GM21825 (cell line): ENCODE results near the gene CCDC197.

Source experiments
- ATAC-seq: cut with Tn5 transposase; IDR thresholded peaks from one replicate; pipeline ENCODE4 v1.9.1; 2021; ENCODE audit warnings: mild to moderate bottlenecking, moderate library complexity; ENCODE audit not compliant: unreplicated experiment

The CCDC197 gene

DNA sequence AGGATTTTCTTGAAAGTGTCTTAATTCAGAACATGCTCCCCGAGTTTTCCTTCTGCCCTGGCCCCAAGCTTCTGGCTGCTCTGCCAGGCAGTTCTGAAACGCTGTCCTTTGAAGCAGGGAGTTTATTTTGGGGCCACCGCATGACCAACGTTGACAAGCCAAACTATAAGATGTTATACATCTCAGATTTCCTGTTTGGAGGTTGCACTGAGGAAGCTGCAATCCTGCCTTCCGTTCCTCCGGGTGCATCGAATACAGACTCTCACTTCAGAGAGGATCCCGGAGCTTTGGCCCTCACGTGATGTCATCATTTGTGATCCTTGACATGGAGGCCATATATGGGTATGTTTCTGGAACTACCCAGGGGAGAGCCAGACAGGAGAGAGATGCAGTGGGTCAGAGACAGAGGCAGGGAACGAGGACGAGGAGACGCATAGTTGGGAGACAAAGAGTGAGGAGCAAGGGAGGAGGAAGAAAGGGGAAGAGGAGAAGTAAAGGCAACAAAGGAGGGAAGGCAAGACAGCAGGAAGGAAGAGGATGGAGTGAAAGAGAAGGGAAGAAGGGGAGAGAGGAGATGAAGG is 20.5 kb upstream of the CCDC197 start, which contains the start of gene ASB2:
Gene ASB2 (minus strand): TSS at position 94 of the 581 bp plus-strand sequence. CDS start 12,031 bp downstream, outside the sequence.
- ATAC-seq: peak; percentile 7

DNA sequence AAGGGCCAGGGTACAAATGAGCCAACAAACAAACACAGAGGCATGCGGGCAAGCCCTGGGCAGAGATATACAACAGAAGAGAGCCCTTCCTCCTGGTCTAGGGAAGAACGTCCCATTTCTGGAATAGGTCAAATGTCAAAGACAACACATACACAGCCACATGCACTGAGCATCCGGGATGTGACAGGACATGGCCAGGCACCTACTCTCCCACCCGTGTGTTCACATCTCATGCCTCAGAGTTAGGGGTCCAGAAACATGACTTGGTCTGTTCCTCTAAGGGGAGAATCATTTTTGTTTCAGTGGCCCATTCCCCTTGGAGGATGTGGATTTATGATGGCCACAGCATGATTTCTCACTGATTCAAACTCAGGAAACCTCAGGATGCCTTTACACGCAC is 19.9 kb upstream of the CCDC197 start:
- ATAC-seq: no peak

DNA sequence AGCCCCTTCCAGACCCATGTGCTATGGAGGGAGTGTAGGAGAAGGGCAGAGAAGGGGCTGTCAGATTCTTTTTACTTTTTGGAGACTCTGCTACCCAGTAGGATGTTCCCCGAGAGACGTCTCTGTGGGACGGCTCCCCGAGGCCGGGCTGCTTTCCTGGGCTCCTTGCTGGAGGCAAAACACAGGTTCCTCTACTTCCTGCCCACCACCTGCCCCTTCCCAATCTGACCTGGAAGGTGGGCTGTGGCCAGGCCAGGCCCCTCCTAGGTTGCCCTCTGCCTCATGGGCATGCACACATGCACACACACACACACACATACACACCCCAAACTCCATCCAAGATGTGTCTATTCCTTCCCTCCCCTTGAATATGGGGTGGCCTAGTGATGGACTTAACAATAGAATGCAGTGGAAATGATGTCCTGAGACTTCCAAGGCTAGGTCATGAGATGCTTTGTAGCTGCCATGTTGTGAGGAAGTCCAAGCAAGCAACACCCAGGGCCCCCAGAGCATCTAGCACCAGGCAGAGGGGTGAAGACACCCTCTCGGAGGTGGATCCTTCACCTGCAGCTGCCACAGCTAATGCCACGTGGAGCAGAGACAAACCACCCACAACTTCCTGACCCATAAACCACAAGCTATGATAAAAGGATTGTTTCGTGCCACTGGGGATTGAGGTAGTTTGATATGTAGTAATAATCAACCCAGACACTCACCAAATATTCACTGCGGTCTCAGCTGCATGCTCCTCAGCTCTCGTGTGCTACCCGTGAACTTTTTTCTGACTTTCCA is 19.1 kb upstream of the CCDC197 start:
- peak; percentile 45 for ATAC-seq

- no peak for ATAC-seq
These were observed 18.4 kb upstream of the CCDC197 start for GRCh38 chr14:93978735-93979134.

GRCh38 chr14:93980456-93981201 is 16.5 kb upstream of the CCDC197 start:
- ATAC-seq: no peak

DNA sequence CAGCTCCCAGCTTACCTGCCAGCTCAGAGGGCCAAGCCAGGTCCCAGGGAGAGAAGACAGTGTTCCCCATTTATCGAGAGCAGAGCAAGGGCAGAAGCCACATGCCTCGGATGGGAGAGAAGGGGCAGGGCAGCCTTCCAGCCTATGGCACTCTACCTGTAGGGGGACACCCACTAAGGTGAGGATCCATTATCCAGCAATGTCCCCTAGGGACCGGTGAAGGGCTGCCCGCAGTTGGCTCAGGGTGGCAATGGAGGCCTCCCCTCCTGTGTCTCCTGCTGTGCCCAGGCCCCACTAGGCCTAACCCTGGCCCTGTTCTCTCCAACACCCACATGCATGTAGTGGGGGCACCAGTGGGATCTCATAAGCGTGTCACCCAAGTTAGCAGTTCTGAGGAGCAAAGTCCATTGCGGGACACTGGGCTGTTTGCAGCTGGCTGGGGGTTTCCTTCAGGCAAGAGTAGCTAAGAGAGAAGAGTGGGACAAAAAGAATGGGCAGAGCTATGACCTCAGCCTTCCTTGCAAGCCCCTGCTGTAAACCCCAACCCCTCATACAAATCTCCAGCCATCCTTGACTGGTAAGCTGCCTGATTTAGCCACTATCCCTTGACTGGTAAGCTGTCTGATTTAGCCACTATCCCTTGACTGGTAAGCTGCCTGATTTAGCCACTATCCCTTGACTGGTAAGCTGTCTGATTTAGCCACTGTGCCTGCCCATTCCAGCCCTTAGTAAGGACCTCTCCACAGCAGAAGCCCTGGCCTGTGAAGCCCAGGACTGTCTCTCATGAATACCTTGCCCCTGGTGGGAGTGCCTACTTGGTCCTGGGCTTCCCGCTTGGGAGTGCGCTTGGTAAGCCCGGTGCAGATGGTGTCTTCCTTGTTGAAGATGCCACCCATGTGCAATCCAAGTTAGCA is 15.5 kb upstream of the CCDC197 start:
- ATAC-seq: no peak

DNA sequence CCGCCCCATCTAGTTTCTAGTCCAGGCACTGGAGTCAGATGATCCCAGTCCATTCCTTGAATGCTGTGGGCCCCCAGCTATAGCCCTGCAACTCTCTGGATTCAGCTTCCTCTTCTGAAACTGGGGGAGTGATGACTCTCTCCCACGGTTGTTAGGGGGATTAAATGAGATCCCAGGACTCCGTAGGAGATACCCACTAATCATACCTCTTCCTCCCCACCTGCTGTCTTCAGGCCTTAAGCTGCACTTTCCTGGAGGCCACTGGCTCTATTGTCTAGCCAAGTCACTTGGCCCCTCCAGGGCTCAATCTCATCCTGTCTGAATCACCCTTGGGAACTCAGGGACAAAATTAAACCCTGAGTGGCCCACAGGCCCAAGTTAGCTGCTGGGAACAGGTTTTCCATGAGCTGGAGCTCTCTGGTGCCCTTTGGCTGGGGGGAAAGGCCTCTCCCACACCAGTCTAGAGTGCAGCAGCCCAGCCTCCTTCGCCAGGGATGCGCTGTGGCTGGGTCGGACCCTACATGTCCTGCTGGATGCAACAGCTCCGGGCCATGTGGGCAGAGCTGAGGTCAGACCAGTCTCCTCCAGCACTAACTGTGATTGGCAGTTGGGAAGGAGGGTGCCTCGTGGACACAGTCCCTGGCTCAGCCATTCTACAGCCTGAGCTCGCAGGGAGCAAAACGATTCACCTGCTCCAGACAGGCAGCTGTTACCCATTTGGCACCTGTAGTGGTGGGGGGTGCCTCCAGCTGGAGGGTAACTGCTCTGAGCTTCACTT is 14.7 kb upstream of the CCDC197 start:
- no peak for ATAC-seq

- ATAC-seq: no peak
These were observed 13.0 kb upstream of the CCDC197 start for GRCh38 chr14:93984070-93984469.

DNA sequence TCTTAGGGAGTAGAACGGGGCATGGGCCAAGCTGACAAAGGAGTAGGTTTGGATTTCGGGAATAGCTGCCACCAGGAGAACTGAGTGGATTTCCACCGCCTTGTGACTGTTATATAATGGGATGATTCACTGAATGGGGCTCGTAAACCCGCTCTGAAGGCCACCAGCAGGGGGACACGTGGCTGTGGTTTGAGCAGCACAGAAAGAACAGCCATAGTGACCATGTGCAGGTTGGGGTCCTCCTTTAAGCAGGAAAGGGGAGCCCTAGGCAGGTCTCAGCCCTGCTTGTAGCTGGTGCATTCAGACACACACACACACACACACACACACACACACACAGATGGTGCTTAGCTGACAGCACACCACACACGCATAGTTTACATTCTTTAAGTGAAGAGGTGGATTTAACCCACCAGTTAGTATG is 12.1 kb upstream of the CCDC197 start:
- no peak for ATAC-seq

GRCh38 chr14:93986955-93987354 is 10.1 kb upstream of the CCDC197 start:
- no peak for ATAC-seq

DNA sequence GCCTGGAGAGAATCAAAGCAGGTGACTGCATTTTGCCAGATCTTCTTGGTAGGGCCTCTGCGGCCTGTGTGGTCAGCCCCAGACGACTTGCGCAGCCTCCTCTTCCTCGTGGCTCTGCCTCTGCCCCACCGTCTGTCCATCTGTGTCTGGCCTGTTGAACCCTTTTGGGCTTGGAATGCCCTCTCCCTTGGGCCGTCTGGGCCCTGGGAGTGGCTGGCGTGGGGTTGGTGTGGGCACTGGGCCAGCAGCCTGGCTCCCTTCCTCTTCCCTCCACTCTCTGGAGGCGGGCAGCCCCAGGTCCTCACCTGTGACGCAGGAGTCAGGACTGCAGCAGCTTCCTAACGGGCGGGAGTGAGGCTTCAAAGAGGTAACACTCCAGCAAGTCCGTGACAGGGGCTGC is 9.7 kb upstream of the CCDC197 start:
- ATAC-seq: no peak

DNA sequence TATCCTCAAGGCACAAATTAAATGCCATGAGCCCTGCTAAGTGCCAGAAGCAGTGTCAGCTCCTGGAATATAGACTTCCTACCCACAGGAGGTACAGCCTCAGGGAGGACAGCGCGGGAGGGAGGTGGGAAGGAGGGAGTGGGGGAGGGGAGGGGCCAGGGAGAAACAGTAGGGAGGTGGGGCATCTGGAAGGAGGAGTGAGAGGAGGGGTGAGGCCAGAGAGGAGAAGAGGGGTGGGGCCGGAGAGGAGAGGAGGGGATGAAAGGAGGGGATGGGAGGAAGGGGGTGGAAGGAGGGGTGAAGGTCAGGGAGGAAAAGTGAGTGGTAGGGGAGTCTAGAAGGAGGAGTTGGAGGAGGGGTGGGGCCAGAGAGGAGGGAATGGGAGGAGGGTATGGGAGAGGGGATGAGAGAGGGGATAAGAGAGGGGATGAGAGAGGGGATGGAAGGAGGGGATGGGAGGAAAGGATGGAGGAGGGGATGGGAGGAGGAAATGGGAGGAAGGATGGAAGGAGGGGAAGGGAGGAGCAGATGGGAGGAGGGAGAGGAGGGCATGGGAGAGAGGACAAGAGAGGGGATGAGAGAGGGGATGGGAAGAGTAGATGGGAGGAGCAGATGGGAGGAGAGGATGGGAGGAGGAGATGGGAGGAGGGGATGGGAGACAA is 9.2 kb upstream of the CCDC197 start:
- ATAC-seq: no peak

DNA sequence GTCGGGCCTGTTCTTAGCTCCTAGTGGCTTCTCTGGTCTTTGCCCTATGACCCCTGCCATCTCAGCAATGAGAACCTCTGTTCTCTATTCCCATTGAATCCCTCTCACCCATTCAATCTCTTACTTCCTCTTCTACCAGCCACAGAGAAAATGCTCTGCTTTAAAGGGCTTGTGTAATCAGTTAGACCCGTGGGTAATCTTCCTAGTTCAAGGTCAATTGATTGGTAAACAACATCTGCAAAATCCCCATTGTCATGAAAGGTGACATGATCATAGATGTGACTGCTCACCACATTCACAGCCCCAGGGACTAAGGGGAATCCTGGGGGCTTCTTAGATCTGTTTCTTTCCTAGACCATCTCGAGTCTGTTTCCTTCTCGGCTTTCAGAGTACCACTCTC is 7.2 kb upstream of the CCDC197 start:
- ATAC-seq: peak; percentile 57

DNA sequence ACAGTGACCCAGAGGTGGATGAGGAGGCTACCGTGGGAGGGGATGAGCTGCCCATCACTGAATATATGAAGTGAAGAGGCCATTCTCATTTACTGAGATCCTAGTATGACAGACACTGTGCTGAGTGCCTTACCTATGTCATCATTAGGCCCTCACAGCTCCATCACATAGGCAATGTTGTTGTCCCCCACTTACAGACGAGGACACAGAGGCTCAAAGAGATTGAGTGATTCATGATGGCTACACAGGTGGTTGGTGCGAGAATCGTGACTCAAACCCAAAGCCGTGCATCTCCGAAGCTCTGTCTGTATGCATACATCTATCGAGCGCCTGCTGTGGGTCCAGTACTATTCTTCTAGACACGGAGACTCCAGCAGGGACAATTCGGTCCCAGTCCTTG is 5.9 kb upstream of the CCDC197 start:
- no peak for ATAC-seq

- ATAC-seq: no peak
These were observed 5.5 kb upstream of the CCDC197 start for GRCh38 chr14:93991649-93992048.

- ATAC-seq: no peak
These were observed 3.7 kb upstream of the CCDC197 start for GRCh38 chr14:93993382-93993781.

- no peak for ATAC-seq
These were observed 2.0 kb upstream of the CCDC197 start for GRCh38 chr14:93994919-93995682.

GRCh38 chr14:93996130-93996695 is 888 bp upstream of the CCDC197 start:
- no peak for ATAC-seq
